HepG2 (cell line): ENCODE measurements around the gene SETD3. TPM values are rescaled to one million over a fixed set of nuclear protein-coding genes. Genes with fewer than 3 reads are reported as not detected.

Experiments
- CTCF ChIP-seq: sonication (generic); formaldehyde crosslinking; IDR thresholded peaks from 2 replicates; pipeline ENCODE4 v1.5.0; 2020; ENCODE audit warnings: mild to moderate bottlenecking, missing genetic modification reagents, moderate library complexity
- KDM1A ChIP-seq: IDR thresholded peaks from 2 replicates; pipeline ENCODE4 v1.6.1; 2016; ENCODE audit warnings: missing compliant biosample characterization
- KLF13 ChIP-seq: sonication (generic); formaldehyde crosslinking; IDR thresholded peaks from 2 replicates; pipeline ENCODE4 v1.4.0; 2020; ENCODE audit warnings: mild to moderate bottlenecking, missing genetic modification reagents
- KLF15 ChIP-seq: sonication (generic); formaldehyde crosslinking; IDR thresholded peaks from 2 replicates; pipeline ENCODE4 v1.8.1; 2023; ENCODE audit warnings: borderline replicate concordance, mild to moderate bottlenecking, inconsistent platforms, missing genetic modification reagents, mixed read lengths
- PPARG ChIP-seq: conservative IDR thresholded peaks from 2 replicates; pipeline ENCODE4 v1.6.1; 2016; ENCODE audit warnings: missing biosample characterization, missing genetic modification reagents
- RAD21 ChIP-seq: fragments of 450-650 bp; formaldehyde crosslinking; IDR thresholded peaks from 2 replicates; pipeline ENCODE4 v1.5.0; 2020; ENCODE audit warnings: mild to moderate bottlenecking
- SMC3 ChIP-seq: IDR thresholded peaks from 2 replicates; pipeline ENCODE4 v1.6.1; 2011; ENCODE audit warnings: low read length, improper control_type of control experiment
- XRCC5 ChIP-seq: fragments of 200-400 bp; formaldehyde crosslinking; optimal IDR thresholded peaks from 2 replicates; pipeline ENCODE3; 2017; ENCODE audit warnings: mild to moderate bottlenecking, low read length
- ZMYM4 ChIP-seq: sonication (generic); formaldehyde crosslinking; IDR thresholded peaks from 2 replicates; pipeline ENCODE4 v1.8.1; 2023; ENCODE audit warnings: mild to moderate bottlenecking, missing genetic modification reagents
- ZNF550 ChIP-seq: sonication (generic); formaldehyde crosslinking; IDR thresholded peaks from 2 replicates; pipeline ENCODE4 v1.4.0; 2020; ENCODE audit warnings: mild to moderate bottlenecking, missing genetic modification reagents, borderline replicate concordance
- ZSCAN21 ChIP-seq: sonication (generic); formaldehyde crosslinking; IDR thresholded peaks from 2 replicates; pipeline ENCODE4 v1.8.0; 2022; ENCODE audit warnings: mild to moderate bottlenecking, missing genetic modification reagents, moderate library complexity, borderline replicate concordance
- polyA plus RNA-seq, 8 experiments: library from polyadenylated mRNA; depleted of rRNA in 3 of 8; stranded (reverse) in 7 of 8; unstranded in 1 of 8; fragments of >200 nt; fragmentation: Illumina TruSeq in 4 of 8; extraction: Trizol in 4 of 8; gene quantifications; 2 replicates each; pipeline versions ENCODE4 v1.2.1 to v1.2.3, GENCODE V29; 2011 to 2016; ENCODE audit warnings: low read depth in 4 of 8, missing spikeins in 1 of 8, mixed read lengths in 1 of 8; ENCODE audit not compliant: insufficient read depth in 1 of 8
- total RNA-seq, 5 experiments: library from RNA; depleted of rRNA; stranded (reverse); fragments of >200 nt; fragmentation: Illumina TruSeq; extraction: Trizol; gene quantifications; 2 replicates each; pipeline ENCODE4 v1.2.3, GENCODE V29; 2016; ENCODE audit warnings: low read depth in 1 of 5
- TF ChIP-seq, protein P1 (sequence below): sonication (generic); formaldehyde crosslinking; IDR thresholded peaks from 2 replicates; pipeline ENCODE4 v1.9.0; 2021; ENCODE audit warnings: mild to moderate bottlenecking, missing genetic modification reagents
- TF ChIP-seq, protein P2 (sequence below): sonication (generic); formaldehyde crosslinking; conservative IDR thresholded peaks from 2 replicates; pipeline ENCODE4 v1.4.0; 2020; ENCODE audit warnings: missing genetic modification reagents
- TF ChIP-seq, protein P3 (sequence below): sonication (generic); formaldehyde crosslinking; IDR thresholded peaks from 2 replicates; pipeline ENCODE4 v1.4.0; 2020; ENCODE audit warnings: missing genetic modification reagents
- TF ChIP-seq, protein P4 (sequence below): IDR thresholded peaks from 2 replicates; pipeline ENCODE4 v1.6.1; 2016; ENCODE audit warnings: low read depth, control low read depth
- TF ChIP-seq, protein P5 (sequence below): sonication (generic); formaldehyde crosslinking; IDR thresholded peaks from 2 replicates; pipeline ENCODE4 v1.4.0; 2020; ENCODE audit warnings: mild to moderate bottlenecking, missing genetic modification reagents

The SETD3 gene
- total and polyA plus RNA-seq, 2 of the 13 experiments (the other 11 are each of a cell fraction or from before 2014, with no cell fraction given) = 30.3 to 67.1 TPM

DNA sequence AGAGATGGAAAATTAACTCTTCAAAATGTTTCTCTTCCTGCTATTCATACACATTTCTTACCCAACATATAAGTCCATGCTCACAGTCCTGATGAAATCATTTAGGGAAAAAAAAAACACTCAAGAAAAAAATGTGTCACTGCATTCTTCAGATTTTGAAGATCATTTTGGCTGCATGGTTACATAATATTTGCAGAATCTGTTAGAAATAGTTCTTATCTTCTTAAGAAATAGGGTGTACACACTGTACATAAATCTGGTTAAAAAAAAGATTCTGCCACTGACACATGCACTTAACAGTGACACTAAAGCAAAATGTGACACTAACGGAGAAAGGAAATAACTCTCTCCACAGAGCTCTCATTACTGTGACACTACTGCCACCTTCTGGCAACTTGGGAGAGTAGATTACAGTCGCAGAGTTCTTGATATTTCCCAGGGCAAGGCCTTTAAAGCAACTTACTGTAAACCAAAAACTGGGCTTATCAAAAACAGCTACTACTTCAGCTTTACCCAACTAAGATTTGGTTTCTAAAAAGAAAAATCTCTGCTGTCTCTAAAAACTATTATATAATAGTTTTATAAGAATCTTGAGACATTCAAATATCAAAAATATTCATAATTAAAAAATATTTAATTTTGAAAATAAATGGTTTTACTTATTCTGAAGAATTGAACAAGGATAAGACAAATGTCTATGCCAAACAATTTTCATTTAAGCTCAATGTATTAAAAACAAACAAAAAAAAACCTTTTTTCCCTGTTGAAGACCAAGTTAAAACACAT, 65.0 kb downstream of the SETD3 start (continued):
- TF ChIP-seq, protein P1, sequence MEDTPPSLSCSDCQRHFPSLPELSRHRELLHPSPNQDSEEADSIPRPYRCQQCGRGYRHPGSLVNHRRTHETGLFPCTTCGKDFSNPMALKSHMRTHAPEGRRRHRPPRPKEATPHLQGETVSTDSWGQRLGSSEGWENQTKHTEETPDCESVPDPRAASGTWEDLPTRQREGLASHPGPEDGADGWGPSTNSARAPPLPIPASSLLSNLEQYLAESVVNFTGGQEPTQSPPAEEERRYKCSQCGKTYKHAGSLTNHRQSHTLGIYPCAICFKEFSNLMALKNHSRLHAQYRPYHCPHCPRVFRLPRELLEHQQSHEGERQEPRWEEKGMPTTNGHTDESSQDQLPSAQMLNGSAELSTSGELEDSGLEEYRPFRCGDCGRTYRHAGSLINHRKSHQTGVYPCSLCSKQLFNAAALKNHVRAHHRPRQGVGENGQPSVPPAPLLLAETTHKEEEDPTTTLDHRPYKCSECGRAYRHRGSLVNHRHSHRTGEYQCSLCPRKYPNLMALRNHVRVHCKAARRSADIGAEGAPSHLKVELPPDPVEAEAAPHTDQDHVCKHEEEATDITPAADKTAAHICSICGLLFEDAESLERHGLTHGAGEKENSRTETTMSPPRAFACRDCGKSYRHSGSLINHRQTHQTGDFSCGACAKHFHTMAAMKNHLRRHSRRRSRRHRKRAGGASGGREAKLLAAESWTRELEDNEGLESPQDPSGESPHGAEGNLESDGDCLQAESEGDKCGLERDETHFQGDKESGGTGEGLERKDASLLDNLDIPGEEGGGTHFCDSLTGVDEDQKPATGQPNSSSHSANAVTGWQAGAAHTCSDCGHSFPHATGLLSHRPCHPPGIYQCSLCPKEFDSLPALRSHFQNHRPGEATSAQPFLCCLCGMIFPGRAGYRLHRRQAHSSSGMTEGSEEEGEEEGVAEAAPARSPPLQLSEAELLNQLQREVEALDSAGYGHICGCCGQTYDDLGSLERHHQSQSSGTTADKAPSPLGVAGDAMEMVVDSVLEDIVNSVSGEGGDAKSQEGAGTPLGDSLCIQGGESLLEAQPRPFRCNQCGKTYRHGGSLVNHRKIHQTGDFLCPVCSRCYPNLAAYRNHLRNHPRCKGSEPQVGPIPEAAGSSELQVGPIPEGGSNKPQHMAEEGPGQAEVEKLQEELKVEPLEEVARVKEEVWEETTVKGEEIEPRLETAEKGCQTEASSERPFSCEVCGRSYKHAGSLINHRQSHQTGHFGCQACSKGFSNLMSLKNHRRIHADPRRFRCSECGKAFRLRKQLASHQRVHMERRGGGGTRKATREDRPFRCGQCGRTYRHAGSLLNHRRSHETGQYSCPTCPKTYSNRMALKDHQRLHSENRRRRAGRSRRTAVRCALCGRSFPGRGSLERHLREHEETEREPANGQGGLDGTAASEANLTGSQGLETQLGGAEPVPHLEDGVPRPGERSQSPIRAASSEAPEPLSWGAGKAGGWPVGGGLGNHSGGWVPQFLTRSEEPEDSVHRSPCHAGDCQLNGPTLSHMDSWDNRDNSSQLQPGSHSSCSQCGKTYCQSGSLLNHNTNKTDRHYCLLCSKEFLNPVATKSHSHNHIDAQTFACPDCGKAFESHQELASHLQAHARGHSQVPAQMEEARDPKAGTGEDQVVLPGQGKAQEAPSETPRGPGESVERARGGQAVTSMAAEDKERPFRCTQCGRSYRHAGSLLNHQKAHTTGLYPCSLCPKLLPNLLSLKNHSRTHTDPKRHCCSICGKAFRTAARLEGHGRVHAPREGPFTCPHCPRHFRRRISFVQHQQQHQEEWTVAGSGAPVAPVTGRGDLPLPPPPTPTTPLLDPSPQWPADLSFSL (CRISPR knock-in tag) = no peak
- TF ChIP-seq KDM1A (CRISPR knock-in tag) (no peak), PPARG (CRISPR knock-in tag) (0 out of 2 replicates have a peak, but pooled peaks have one; percentile 19), RAD21 (CRISPR knock-in tag) (peak; percentile 77), XRCC5 (no peak), ZNF550 (CRISPR knock-in tag) (no peak), CTCF (CRISPR knock-in tag) (peak; percentile 84), SMC3 (peak; percentile 65), ZMYM4 (CRISPR knock-in tag) (no peak), KLF15 (CRISPR knock-in tag) (no peak), KLF13 (CRISPR knock-in tag) (no peak), ZSCAN21 (CRISPR knock-in tag) (no peak)
- TF ChIP-seq, protein P2, sequence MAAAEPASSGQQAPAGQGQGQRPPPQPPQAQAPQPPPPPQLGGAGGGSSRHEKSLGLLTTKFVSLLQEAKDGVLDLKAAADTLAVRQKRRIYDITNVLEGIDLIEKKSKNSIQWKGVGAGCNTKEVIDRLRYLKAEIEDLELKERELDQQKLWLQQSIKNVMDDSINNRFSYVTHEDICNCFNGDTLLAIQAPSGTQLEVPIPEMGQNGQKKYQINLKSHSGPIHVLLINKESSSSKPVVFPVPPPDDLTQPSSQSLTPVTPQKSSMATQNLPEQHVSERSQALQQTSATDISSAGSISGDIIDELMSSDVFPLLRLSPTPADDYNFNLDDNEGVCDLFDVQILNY (CRISPR knock-in tag) = no peak
- TF ChIP-seq, protein P3, sequence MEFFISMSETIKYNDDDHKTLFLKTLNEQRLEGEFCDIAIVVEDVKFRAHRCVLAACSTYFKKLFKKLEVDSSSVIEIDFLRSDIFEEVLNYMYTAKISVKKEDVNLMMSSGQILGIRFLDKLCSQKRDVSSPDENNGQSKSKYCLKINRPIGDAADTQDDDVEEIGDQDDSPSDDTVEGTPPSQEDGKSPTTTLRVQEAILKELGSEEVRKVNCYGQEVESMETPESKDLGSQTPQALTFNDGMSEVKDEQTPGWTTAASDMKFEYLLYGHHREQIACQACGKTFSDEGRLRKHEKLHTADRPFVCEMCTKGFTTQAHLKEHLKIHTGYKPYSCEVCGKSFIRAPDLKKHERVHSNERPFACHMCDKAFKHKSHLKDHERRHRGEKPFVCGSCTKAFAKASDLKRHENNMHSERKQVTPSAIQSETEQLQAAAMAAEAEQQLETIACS (CRISPR knock-in tag) = no peak
- TF ChIP-seq, protein P4, sequence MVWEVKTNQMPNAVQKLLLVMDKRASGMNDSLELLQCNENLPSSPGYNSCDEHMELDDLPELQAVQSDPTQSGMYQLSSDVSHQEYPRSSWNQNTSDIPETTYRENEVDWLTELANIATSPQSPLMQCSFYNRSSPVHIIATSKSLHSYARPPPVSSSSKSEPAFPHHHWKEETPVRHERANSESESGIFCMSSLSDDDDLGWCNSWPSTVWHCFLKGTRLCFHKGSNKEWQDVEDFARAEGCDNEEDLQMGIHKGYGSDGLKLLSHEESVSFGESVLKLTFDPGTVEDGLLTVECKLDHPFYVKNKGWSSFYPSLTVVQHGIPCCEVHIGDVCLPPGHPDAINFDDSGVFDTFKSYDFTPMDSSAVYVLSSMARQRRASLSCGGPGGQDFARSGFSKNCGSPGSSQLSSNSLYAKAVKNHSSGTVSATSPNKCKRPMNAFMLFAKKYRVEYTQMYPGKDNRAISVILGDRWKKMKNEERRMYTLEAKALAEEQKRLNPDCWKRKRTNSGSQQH = no peak
- TF ChIP-seq, protein P5, sequence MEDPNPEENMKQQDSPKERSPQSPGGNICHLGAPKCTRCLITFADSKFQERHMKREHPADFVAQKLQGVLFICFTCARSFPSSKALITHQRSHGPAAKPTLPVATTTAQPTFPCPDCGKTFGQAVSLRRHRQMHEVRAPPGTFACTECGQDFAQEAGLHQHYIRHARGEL (CRISPR knock-in tag) = no peak
